Measurements from ENCODE around the gene NUDT5.

Gene NUDT5

GRCh38 chr10:12164085-12164484 lies 31.6 kb downstream of the NUDT5 start:
- H3K9me3 ChIP-seq (ENCODE audit: control insufficient read depth, low read length), result no peaks in the 10 kb centered on the region
- WGBS, 2 experiments (ENCODE audit: insufficient coverage in 2 of 2), result 86 to 93% methylated on average over 9 of the region's 12 CpGs
- peaks cover 81% of the 10 kb centered on the region for H3K36me3 ChIP-seq (ENCODE audit: control insufficient read depth, insufficient read depth, low read length)
- H3K27ac ChIP-seq (ENCODE audit: low read depth, low read length, severe bottlenecking), result peak overlapping the region; percentile 30
- no peaks in the 10 kb centered on the region for H3K4me1 ChIP-seq (ENCODE audit: control insufficient read depth, insufficient read depth, low read length, poor library complexity, severe bottlenecking)
- no peak overlapping the region for H3K4me3 ChIP-seq (ENCODE audit: extremely low read depth, insufficient read depth, low read length, poor library complexity, severe bottlenecking)

DNA sequence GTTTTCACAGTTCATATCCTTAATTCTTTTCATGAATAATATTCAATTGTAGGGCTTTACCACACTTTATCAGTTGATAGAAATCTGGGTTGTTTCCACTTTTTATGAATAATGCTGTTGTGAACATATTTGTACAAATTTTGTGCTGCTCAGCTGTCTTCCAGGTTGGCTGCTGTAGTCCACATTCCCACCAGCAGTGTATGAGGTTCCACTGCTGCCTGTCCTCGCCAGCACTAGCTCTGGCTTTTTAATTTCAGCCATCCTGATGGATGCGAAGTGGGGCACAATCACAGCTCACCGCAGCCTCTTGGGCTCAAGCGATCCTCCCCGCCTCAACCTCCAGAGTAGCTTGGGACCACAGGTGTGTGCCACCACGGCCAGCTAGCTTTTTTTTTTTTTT lies 32.8 kb downstream of the NUDT5 start:
- Histone ChIP-seq H3K4me3 (ENCODE audit: extremely low read depth, insufficient read depth, low read length, poor library complexity, severe bottlenecking) (no peak overlapping the region), H3K36me3 (ENCODE audit: control insufficient read depth, insufficient read depth, low read length) (peaks cover 83% of the 10 kb centered on the region), H3K27ac (ENCODE audit: low read depth, low read length, severe bottlenecking) (no peak overlapping the region), H3K4me1 (ENCODE audit: control insufficient read depth, insufficient read depth, low read length, poor library complexity, severe bottlenecking) (no peaks in the 10 kb centered on the region), H3K9me3 (ENCODE audit: control insufficient read depth, low read length) (no peaks in the 10 kb centered on the region)
- WGBS, 2 experiments (ENCODE audit: insufficient coverage in 2 of 2), result 97 to 100% methylated on average over 6 of the region's 6 CpGs

DNA sequence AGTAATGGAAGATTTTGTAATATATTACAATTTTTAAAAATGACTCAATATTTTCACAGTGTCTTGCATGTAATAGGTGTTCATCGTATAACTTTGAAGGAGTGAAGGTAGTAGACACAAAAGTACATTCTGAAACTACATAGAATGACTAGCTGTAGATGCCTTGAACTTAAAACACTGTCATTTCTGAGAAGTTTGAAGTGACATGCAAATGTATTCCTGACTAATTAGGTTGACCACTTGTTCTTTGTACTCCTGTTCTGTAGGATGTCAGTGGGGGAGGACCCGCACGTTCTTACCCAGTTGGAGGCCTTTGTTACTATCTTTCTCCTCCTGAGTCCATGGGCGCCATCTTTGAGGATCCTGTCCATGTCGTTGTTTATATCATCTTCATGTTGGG lies 35.0 kb downstream of the NUDT5 start:
- no peak overlapping the region for H3K27ac ChIP-seq (ENCODE audit: low read depth, low read length, severe bottlenecking)
- H3K36me3 ChIP-seq (ENCODE audit: control insufficient read depth, insufficient read depth, low read length), result peaks cover 77% of the 10 kb centered on the region
- H3K4me3 ChIP-seq (ENCODE audit: extremely low read depth, insufficient read depth, low read length, poor library complexity, severe bottlenecking), result no peak overlapping the region
- H3K4me1 ChIP-seq (ENCODE audit: control insufficient read depth, insufficient read depth, low read length, poor library complexity, severe bottlenecking), result no peaks in the 10 kb centered on the region
- H3K9me3 ChIP-seq (ENCODE audit: control insufficient read depth, low read length), result no peaks in the 10 kb centered on the region
- 100% methylated on average over 2 of the region's 5 CpGs for WGBS, 2 experiments (ENCODE audit: insufficient coverage in 2 of 2)

DNA sequence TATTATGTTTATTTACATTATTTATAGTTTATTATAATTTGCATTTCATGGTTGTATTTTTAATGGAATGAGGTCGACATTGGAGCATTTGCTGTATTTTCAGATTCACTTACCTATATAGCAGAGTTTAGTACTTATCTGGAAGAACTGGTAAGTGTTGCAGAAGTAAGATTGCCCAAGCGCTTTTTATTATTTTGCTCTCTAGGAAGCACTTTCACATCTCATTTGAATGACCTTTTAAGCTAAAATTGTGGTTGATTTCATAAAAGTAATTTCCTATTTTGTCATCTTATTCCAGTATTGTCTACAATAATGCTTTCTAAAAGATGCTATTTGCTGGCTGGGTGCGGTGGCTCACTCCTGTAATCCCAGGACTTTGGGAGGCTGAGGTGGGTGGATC lies 37.6 kb downstream of the NUDT5 start:
- Histone ChIP-seq H3K36me3 (ENCODE audit: control insufficient read depth, insufficient read depth, low read length) (peaks cover 62% of the 10 kb centered on the region), H3K4me3 (ENCODE audit: extremely low read depth, insufficient read depth, low read length, poor library complexity, severe bottlenecking) (no peak overlapping the region), H3K27ac (ENCODE audit: low read depth, low read length, severe bottlenecking) (no peak overlapping the region), H3K4me1 (ENCODE audit: control insufficient read depth, insufficient read depth, low read length, poor library complexity, severe bottlenecking) (no peaks in the 10 kb centered on the region), H3K9me3 (ENCODE audit: control insufficient read depth, low read length) (no peaks in the 10 kb centered on the region)
- 86% methylated on average over 1 of the region's 3 CpGs; no CpG with 5 or more reads in 1 of the 2 experiments for WGBS, 2 experiments (ENCODE audit: insufficient coverage in 2 of 2)

DNA sequence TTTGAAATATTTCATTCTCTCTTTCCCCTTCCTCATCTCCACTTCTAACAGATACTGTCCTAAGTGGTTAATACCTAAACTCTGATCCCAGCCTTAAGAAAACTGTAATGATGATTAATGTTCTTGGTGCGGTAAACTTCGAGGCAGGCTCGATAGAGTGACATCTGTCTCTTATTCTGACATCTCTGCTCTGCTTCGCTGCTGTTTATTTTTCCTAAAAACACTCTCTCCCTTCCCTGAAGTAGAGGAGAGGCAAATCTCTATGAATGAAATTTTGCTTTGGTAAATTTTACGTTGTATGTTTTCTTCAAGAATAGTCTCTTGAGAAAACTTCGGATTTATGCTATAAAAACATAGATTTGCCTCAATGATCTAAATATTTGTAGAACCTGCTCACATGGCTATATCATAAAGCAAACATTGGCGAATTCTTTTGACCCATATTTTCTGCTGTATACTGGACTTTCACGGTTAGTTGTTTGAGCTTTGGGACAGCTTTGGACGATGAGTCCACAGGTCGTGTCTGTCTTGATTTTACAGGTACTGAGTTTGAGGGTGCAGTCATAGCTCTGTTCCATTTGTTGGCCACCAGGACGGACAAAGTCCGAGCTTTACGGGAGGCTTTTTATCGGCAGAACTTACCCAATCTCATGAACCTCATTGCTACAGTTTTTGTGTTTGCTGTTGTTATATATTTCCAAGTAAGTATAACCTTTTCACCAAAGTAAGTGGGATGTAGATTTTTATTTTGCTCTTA lies 39.1 kb downstream of the NUDT5 start:
- WGBS, 2 experiments (ENCODE audit: insufficient coverage in 2 of 2), result 73 to 96% methylated on average over 3 to 7 of the region's 14 CpGs
- Histone ChIP-seq H3K4me1 (ENCODE audit: control insufficient read depth, insufficient read depth, low read length, poor library complexity, severe bottlenecking) (no peaks in the 10 kb centered on the region), H3K36me3 (ENCODE audit: control insufficient read depth, insufficient read depth, low read length) (peaks cover 48% of the 10 kb centered on the region), H3K27ac (ENCODE audit: low read depth, low read length, severe bottlenecking) (no peak overlapping the region), H3K9me3 (ENCODE audit: control insufficient read depth, low read length) (no peaks in the 10 kb centered on the region), H3K4me3 (ENCODE audit: extremely low read depth, insufficient read depth, low read length, poor library complexity, severe bottlenecking) (no peak overlapping the region)

- WGBS, 2 experiments (ENCODE audit: insufficient coverage in 2 of 2), result 86 to 92% methylated on average over 4 of the region's 6 CpGs
- no peak overlapping the region for H3K27ac ChIP-seq (ENCODE audit: low read depth, low read length, severe bottlenecking)
- peaks cover 40% of the 10 kb centered on the region for H3K36me3 ChIP-seq (ENCODE audit: control insufficient read depth, insufficient read depth, low read length)
- no peak overlapping the region for H3K4me3 ChIP-seq (ENCODE audit: extremely low read depth, insufficient read depth, low read length, poor library complexity, severe bottlenecking)
- H3K9me3 ChIP-seq (ENCODE audit: control insufficient read depth, low read length), result no peaks in the 10 kb centered on the region
- H3K4me1 ChIP-seq (ENCODE audit: control insufficient read depth, insufficient read depth, low read length, poor library complexity, severe bottlenecking), result no peaks in the 10 kb centered on the region
These were observed 41.2 kb downstream of the NUDT5 start for GRCh38 chr10:12154516-12154915.

DNA sequence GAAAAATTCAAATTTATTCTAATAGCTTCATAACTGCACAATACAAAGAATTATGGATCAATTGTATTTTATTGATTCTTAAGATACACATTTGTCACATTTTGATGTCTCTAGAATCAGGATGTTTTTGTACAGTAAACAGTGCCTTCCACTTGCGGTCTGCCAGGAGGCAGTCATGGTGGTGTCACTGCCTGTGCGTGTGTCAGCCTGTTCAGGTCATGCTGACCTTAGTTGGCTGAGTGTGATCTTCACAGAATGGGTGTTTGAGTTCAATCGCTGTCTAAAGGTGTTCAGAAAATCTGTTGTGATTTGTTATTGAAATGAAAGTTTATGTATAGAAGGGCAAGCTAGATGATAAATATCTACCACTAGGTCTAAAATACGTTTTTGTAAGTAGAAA lies 45.5 kb downstream of the NUDT5 start:
- 80 to 81% methylated on average over 3 of the region's 4 CpGs for whole genome bisulfite sequencing, 2 experiments (ENCODE audit: insufficient coverage in 2 of 2)
- H3K36me3 ChIP-seq (ENCODE audit: control insufficient read depth, insufficient read depth, low read length), result peaks cover 33% of the 10 kb centered on the region

DNA sequence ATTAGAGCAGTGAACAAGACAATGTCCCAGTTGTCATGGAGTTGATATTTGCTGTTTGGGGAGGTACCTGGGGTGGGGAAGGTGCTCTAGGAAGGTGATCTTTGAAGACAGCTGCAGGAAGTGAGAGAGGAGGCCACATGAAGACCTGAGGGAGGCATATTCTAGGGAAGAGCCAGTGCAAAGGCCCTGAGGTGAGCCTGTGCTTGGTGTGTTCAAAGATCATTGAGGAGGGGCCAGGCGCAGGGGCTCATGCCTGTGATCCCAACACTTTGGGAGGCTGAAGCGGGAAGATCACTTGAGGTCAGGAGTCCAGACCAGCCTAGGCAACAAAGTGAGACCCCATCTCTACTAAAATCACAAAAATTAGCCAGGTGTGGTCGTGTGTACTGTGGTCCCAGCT lies 51.2 kb downstream of the NUDT5 start:
- Histone ChIP-seq H3K4me1 (ENCODE audit: control insufficient read depth, insufficient read depth, low read length, poor library complexity, severe bottlenecking) (no peaks in the 10 kb centered on the region), H3K9me3 (ENCODE audit: control insufficient read depth, low read length) (no peaks in the 10 kb centered on the region), H3K36me3 (ENCODE audit: control insufficient read depth, insufficient read depth, low read length) (peaks cover 73% of the 10 kb centered on the region), H3K4me3 (ENCODE audit: extremely low read depth, insufficient read depth, low read length, poor library complexity, severe bottlenecking) (no peak overlapping the region), H3K27ac (ENCODE audit: low read depth, low read length, severe bottlenecking) (no peak overlapping the region)
- WGBS, 2 experiments (ENCODE audit: insufficient coverage in 2 of 2), result 94 to 100% methylated on average over 2 of the region's 3 CpGs

More for the DNA sequence above, 45.5 kb downstream of the NUDT5 start:
- H3K9me3 ChIP-seq (ENCODE audit: control insufficient read depth, low read length), result no peaks in the 10 kb centered on the region
- no peak overlapping the region for H3K4me3 ChIP-seq (ENCODE audit: extremely low read depth, insufficient read depth, low read length, poor library complexity, severe bottlenecking)
- H3K27ac ChIP-seq (ENCODE audit: low read depth, low read length, severe bottlenecking), result no peak overlapping the region
- no peaks in the 10 kb centered on the region for H3K4me1 ChIP-seq (ENCODE audit: control insufficient read depth, insufficient read depth, low read length, poor library complexity, severe bottlenecking)

- no peak overlapping the region for H3K27ac ChIP-seq (ENCODE audit: low read depth, low read length, severe bottlenecking)
- 100% methylated on average over 1 of the region's 1 CpG; no CpG with 5 or more reads in 1 of the 2 experiments for WGBS, 2 experiments (ENCODE audit: insufficient coverage in 2 of 2)
- H3K4me3 ChIP-seq (ENCODE audit: extremely low read depth, insufficient read depth, low read length, poor library complexity, severe bottlenecking), result no peak overlapping the region
- no peaks in the 10 kb centered on the region for H3K4me1 ChIP-seq (ENCODE audit: control insufficient read depth, insufficient read depth, low read length, poor library complexity, severe bottlenecking)
- H3K9me3 ChIP-seq (ENCODE audit: control insufficient read depth, low read length), result no peaks in the 10 kb centered on the region
- peaks cover 82% of the 10 kb centered on the region for H3K36me3 ChIP-seq (ENCODE audit: control insufficient read depth, insufficient read depth, low read length)
These were observed 55.7 kb downstream of the NUDT5 start for GRCh38 chr10:12140038-12140437.

DNA sequence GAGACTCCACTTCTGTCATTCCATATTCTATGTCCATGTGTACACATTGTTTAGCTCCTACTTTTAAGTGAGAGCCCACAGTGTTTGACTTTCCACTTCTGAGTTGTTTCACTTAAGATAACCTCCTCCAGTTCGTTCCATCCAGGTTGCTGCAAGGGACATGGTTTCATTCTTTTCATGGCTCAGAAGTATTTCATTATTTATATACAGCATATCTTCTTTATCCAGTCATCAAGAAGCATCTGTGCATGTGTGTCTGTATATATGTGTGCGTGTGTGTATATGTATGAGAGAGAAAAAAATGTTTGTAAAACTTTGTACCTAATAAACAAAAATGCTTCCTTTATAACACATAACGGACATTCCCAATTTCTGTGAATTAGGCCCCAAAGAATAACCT lies 60.1 kb downstream of the NUDT5 start:
- no peak overlapping the region for H3K4me3 ChIP-seq (ENCODE audit: extremely low read depth, insufficient read depth, low read length, poor library complexity, severe bottlenecking)
- H3K9me3 ChIP-seq (ENCODE audit: control insufficient read depth, low read length), result no peaks in the 10 kb centered on the region
- WGBS, 2 experiments (ENCODE audit: insufficient coverage in 2 of 2), result 100% methylated on average over 1 of the region's 3 CpGs
- H3K4me1 ChIP-seq (ENCODE audit: control insufficient read depth, insufficient read depth, low read length, poor library complexity, severe bottlenecking), result no peaks in the 10 kb centered on the region
- no peak overlapping the region for H3K27ac ChIP-seq (ENCODE audit: low read depth, low read length, severe bottlenecking)
- peaks cover 61% of the 10 kb centered on the region for H3K36me3 ChIP-seq (ENCODE audit: control insufficient read depth, insufficient read depth, low read length)

- Histone ChIP-seq H3K27ac (ENCODE audit: low read depth, low read length, severe bottlenecking) (peak overlapping the region; percentile 64), H3K4me3 (ENCODE audit: extremely low read depth, insufficient read depth, low read length, poor library complexity, severe bottlenecking) (peak overlapping the region; percentile 87), H3K9me3 (ENCODE audit: control insufficient read depth, low read length) (no peaks in the 10 kb centered on the region), H3K4me1 (ENCODE audit: control insufficient read depth, insufficient read depth, low read length, poor library complexity, severe bottlenecking) (no peaks in the 10 kb centered on the region), H3K36me3 (ENCODE audit: control insufficient read depth, insufficient read depth, low read length) (peaks cover 19% of the 10 kb centered on the region)
- WGBS, 2 experiments (ENCODE audit: insufficient coverage in 2 of 2), result 18 to 22% methylated on average over 7 of the region's 11 CpGs
These were observed 65.3 kb downstream of the NUDT5 start for GRCh38 chr10:12130237-12130872.

Data from mesodermal cell (in vitro differentiated cells).